ENCODE results near the gene SPINK7.

SPINK7 gene

DNA sequence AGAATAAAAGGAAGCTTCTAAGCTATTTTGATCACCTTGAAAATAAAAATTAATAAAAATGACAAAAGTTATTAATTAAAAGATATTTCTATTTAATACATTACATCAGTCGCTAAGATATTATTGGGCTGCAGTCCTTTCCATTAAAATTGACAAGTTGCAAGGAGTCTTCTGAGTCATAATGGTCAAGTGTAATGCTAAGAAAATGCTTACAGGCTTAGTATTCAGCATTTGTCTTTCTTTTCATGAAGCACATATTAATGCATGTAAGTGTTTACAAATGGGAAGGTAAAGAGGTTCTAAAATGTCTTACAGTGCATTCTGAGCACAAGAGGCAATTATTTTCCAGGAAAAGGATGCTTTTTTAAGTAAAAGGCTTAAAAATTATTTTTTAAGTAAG lies 40.5 kb downstream of the SPINK7 start:
- Histone ChIP-seq H3K9me3 (ENCODE audit: control insufficient read depth, insufficient read depth, low read length) (no peaks in the 10 kb centered on the region), H3K4me3 (ENCODE audit: low read depth, low read length) (no peak overlapping the region), H3K36me3 (ENCODE audit: control insufficient read depth, insufficient read depth, low read length) (no peaks in the 10 kb centered on the region)

GRCh38 chr5:148353634-148354033 lies 41.4 kb downstream of the SPINK7 start:
- H3K9ac ChIP-seq (ENCODE audit: low read depth, low read length) = no peak overlapping the region
- H3K27me3 ChIP-seq (ENCODE audit: control insufficient read depth, insufficient read depth, low read length) = no peaks in the 10 kb centered on the region
- no peaks in the 10 kb centered on the region for H3K4me1 ChIP-seq (ENCODE audit: control insufficient read depth, insufficient read depth, low read length)
- H3K36me3 ChIP-seq (ENCODE audit: control insufficient read depth, insufficient read depth, low read length) = no peaks in the 10 kb centered on the region
- no peaks in the 10 kb centered on the region for H3K9me3 ChIP-seq (ENCODE audit: control insufficient read depth, insufficient read depth, low read length)
- no peak overlapping the region for H3K4me3 ChIP-seq (ENCODE audit: low read depth, low read length)

More for the DNA sequence above, 40.5 kb downstream of the SPINK7 start:
- no peak overlapping the region for H3K9ac ChIP-seq (ENCODE audit: low read depth, low read length)
- H3K4me1 ChIP-seq (ENCODE audit: control insufficient read depth, insufficient read depth, low read length) = no peaks in the 10 kb centered on the region
- no peaks in the 10 kb centered on the region for H3K27me3 ChIP-seq (ENCODE audit: control insufficient read depth, insufficient read depth, low read length)

DNA sequence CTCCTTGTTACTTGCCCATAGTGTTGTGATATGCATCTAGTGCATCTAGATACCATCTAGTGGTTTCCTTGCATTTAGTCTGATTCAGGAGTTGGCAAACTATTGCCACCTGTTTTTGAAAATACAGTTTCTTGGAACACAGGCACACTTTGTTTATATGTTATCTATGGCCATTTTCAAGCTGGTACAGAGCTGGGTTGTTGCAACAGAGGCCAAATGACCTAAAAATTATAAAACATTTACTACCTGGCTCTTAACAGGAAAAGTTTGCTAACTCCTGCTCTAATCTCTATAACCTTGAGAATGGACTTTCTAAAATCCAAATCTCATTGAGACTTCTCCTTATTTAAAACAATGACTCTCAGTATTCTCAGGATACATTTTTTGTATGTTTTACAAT lies 52.1 kb downstream of the SPINK7 start:
- no peaks in the 10 kb centered on the region for H3K9me3 ChIP-seq (ENCODE audit: control insufficient read depth, insufficient read depth, low read length)
- H3K9ac ChIP-seq (ENCODE audit: low read depth, low read length) = no peak overlapping the region
- H3K27me3 ChIP-seq (ENCODE audit: control insufficient read depth, insufficient read depth, low read length) = no peaks in the 10 kb centered on the region
- H3K4me3 ChIP-seq (ENCODE audit: low read depth, low read length) = no peak overlapping the region
- H3K36me3 ChIP-seq (ENCODE audit: control insufficient read depth, insufficient read depth, low read length) = no peaks in the 10 kb centered on the region
- H3K4me1 ChIP-seq (ENCODE audit: control insufficient read depth, insufficient read depth, low read length) = no peaks in the 10 kb centered on the region

All from iPS-15b (cell line).